ENCODE measurements around the gene EPHB2.
"Not testable (repeated sequence)": the region's sequence is repeated elsewhere in the genome, so short reads cannot be mapped to it uniquely, and the experiment has no call there.

Gene EPHB2

DNA sequence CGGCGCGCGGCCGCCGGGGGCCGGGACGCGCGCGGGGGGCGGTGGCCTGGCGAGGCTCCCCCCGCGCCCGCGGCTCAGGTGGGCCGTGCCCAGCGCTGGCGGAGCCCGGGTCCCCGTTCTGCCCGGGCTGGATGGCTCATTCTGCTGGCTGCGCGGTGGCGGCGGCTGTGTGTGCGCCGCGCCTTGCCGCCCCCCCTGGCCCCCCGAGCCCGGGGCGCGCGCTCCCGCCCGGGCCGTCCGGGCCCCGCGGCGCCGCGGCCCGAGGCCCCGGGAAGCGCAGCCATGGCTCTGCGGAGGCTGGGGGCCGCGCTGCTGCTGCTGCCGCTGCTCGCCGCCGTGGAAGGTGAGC lies at the start of gene EPHB2:
Gene EPHB2, plus strand, starts transcription at position 139 of the 349 bp plus-strand sequence. Its CDS starts 144 bp downstream, at position 283.
- DNase-seq (ENCODE audit: extremely low read depth in 1 of 2, low read depth in 1 of 2): no peak

DNA sequence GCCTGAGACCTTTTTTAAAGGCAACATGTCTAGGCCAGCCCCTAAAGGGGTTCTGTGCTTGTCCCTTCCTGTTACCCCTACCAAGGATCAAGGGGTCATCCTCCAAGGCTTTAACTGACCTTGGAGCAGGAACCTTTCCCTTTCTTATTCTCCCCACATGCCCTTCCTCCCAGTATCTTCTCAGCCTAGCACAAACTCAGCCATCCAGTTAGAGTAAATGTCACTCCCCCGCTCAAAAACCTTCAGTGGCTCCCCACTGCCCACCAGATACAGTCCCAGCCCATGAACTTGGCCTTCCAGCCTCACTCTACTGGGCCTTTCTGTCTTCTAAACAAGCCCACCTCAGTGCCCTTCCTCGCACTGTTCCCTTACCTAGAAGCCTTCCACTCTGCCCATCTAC lies 48.8 kb upstream of the EPHB2 start:
- no peak for DNase-seq (ENCODE audit: extremely low read depth in 1 of 2, low read depth in 1 of 2)

GRCh38 chr1:22662318-22662717 lies 48.3 kb upstream of the EPHB2 start:
- DNase-seq (ENCODE audit: extremely low read depth in 1 of 2, low read depth in 1 of 2): peak in 1 of 2 donors; percentile 8

- DNase-seq (ENCODE audit: extremely low read depth in 1 of 2, low read depth in 1 of 2): no peak
Measured at GRCh38 chr1:22662986-22663408, 47.6 kb upstream of the EPHB2 start.

DNA sequence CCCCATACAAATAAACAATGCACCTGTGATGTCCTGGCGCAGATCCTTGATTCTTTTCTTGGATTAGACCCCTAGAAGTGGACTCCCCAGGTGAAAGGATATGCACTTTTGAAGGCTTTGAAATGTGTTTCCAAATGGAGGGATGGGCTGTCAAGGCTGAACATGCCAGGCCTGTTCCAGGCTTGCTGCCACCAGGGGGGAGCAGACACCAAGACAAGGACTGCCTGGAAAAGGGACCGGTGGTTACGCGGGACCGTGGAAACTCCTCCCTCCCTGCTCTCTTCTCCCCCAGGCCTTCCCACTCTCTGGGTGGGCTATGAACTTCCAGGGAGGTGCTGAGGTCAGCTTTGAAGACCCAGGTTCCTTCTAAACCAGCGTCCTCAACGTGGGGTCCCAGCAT lies 44.9 kb upstream of the EPHB2 start:
- no peak for DNase-seq (ENCODE audit: extremely low read depth in 1 of 2, low read depth in 1 of 2)

DNA sequence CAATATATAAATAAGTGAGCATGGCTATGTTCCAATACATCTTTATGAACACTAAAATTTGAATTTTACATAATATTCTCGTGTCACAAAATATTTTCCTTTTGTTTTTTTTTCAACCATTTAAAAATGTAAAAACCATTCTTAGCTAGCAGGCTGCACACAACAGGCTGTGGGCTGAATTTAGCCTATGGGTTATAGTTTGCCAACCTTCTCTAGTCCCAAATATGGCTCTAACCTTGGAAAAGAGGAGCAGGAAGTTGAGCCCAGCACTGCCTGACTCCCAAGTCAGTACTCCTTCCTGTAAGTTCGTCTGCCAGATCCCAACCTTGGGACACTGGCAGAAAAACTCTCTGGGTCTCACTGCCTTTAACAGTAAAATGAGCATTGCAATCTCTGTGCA lies 44.2 kb upstream of the EPHB2 start:
- no peak for DNase-seq (ENCODE audit: extremely low read depth in 1 of 2, low read depth in 1 of 2)

DNA sequence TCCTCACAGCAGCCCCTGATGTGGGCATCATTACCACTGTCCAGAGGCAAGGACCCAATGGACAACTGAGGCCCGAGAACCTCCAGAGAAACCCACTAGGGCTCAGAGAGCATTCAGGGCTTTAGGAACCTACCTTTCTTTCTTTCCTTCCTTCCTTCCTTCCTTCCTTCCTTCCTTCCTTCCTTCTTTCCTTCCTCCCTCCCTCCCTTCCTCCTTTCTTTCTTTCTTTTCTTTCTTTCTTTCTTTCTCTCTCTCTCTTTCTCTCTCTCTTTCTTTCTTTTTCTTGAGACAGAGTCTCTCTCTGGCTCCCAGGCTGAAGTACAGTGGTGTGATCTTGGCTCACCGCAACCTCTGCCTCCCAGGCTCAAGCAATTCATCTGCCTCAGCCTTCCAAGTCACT lies 41.8 kb upstream of the EPHB2 start:
- not testable (repeated sequence) for DNase-seq (ENCODE audit: extremely low read depth in 1 of 2, low read depth in 1 of 2)

GRCh38 chr1:22670352-22670975 lies 40.2 kb upstream of the EPHB2 start:
- no peak for DNase-seq (ENCODE audit: extremely low read depth in 1 of 2, low read depth in 1 of 2)

DNA sequence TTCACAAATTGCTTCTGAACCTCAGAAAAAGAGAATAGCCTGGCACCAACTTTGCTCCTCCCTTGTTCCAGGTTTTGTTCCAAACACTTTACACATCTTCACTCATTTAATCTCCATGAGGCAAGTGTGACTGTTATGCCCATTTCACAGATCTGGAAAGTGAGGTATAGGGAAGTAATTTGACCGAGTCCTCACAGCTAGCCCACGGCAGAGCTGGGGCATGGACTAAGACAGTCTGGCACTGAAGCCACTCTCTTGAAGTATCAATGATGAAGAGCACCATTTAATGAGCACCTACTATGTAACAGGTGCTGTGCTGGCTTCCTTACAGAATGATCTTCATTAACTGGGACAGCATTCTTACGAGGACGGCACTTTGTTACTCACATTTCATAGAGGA lies 38.6 kb upstream of the EPHB2 start:
- no peak for DNase-seq (ENCODE audit: extremely low read depth in 1 of 2, low read depth in 1 of 2)

- peak; percentile 1 to 13 for DNase-seq (ENCODE audit: extremely low read depth in 1 of 2, low read depth in 1 of 2)
Measured at GRCh38 chr1:22673486-22674409, 36.9 kb upstream of the EPHB2 start.

GRCh38 chr1:22674410-22674749 lies 36.3 kb upstream of the EPHB2 start:
- no peak for DNase-seq (ENCODE audit: extremely low read depth in 1 of 2, low read depth in 1 of 2)

GRCh38 chr1:22676151-22676550 lies 34.5 kb upstream of the EPHB2 start:
- DNase-seq (ENCODE audit: extremely low read depth in 1 of 2, low read depth in 1 of 2): not testable (repeated sequence)

DNA sequence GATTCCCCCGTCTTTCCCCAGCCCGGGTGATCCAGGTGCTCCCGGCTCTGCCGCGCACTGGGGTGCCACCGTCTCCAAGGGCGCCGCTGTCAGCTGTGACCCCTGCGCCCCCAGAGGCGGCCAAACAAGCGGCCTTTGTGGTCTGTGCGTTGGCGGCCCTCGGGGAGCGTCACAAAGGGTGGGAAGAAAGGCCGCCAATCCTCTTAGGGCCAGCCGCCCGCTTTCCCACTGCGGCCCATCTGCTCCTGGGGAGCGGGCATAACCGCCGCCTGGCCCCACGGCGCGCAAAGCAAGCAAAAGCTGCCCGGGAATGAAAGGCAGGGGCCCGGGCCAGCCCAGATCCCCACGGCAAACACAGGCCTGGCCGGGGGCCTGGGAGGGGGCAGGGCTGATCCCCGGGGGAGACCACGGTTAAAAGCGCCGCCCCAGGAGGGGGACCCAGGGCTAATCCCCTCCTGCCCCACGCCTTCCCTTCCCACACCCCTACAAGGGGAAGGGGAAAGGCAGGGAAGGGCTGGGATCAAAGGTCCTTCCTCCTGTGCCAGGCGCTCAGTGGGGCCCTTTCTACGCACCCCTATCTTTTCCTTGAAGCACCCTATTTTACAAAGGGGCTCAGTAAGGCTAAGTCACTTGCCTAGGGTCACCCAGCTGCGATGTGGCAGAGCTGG lies 33.6 kb upstream of the EPHB2 start:
- no peak for DNase-seq (ENCODE audit: extremely low read depth in 1 of 2, low read depth in 1 of 2)

- no peak for DNase-seq (ENCODE audit: extremely low read depth in 1 of 2, low read depth in 1 of 2)
Measured at GRCh38 chr1:22677931-22678896, 32.4 kb upstream of the EPHB2 start.

DNA sequence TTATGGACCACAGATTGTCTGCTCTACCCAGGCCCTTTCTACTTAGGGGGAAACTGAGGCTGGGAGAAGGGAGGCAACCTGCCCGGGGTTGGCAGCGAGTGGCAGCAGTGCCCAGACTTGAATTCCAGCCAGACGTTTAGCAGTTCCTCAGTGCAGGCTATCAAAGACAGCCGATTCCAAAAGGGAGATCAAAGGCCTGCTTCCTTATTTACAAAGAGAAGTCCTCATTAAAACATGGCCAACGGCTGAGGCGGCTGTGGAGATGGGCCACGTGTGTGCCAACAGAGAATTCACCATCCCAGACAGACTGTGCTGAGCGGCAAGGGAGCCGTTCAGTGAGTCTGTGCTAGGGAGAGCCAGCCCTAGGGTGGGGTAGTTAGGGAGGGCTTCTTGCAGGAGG lies 29.9 kb upstream of the EPHB2 start:
- DNase-seq (ENCODE audit: extremely low read depth in 1 of 2, low read depth in 1 of 2): no peak

- DNase-seq (ENCODE audit: extremely low read depth in 1 of 2, low read depth in 1 of 2): no peak
Measured at GRCh38 chr1:22681556-22682276, 28.9 kb upstream of the EPHB2 start.

- DNase-seq (ENCODE audit: extremely low read depth in 1 of 2, low read depth in 1 of 2): no peak
Measured at GRCh38 chr1:22683547-22683946, 27.1 kb upstream of the EPHB2 start.

- no peak for DNase-seq (ENCODE audit: extremely low read depth in 1 of 2, low read depth in 1 of 2)
Measured at GRCh38 chr1:22685591-22686059, 25.0 kb upstream of the EPHB2 start.

DNA sequence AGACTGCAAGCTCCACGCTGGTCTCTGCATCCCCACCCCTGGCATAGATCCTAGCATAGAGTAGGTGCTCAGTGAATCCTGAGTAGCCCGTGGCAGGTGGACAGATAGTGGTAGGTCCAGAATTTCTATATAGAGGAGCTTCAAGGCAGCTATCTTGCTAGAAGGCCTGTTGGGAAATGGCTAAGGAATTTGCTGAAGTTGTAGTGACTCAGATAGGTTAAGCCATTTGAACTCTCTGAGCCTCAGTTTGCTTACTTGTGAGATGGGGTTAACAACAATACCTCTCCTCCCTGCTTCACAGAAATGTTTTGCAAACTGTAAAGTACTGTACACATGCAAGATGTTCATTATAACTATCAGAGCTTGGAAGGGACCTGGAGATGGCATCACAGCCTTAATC lies 23.4 kb upstream of the EPHB2 start:
- DNase-seq (ENCODE audit: extremely low read depth in 1 of 2, low read depth in 1 of 2): no peak

DNA sequence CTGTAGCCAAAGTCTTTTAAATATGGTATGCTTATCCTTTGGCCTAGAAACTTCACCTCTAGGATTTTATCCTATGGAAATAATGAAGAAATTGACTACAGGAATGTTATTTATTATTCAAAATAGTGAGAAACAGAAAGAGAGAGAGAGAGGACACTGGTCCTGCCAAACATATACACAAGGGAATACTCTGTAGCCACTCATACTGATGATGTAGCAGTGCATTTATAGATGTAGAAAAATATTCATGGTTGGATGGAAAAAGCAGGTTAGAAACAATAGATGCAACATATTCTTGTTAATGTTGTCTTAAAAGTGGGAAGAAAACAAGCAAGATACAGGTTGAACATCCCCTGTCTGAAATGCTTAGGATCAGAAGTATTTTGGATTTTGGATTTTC lies 22.2 kb upstream of the EPHB2 start:
- DNase-seq (ENCODE audit: extremely low read depth in 1 of 2, low read depth in 1 of 2): no peak

Measured in stimulated activated CD8-positive, alpha-beta memory T cell treated with anti-CD3 and anti-CD28 coated beads, Interleukin-7, amount 100 ng/mL, for 48 hours (primary cell).